ENCODE measurements around the gene CACNA1C.

DNA sequence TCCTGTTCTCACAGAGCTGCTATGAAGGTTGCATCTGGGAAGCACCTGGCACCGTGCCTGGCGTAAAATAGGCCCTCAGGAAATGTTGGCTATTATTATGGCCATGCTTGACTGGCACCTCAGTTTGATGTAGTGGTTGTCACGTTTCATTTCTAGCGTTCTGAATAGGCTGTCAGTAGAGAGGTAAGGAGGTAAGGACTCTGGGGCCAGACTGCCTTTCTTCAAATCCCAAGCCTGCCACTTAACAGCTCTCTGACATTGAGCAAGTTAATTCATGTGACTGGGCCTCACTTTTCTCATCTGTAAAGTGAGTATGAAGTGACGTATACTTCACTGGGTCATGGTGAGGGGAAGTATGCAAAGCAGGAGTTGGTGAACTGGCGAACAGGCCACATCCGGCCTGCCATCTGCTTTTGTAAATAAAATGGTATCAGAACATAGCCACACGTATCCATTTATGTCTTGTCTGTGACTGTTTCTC, 196.2 kb downstream of the CACNA1C start:
- no peak for TF ChIP-seq CTCF (IDR thresholded peaks at IDR 0.05)
- TF ChIP-seq EP300 (IDR thresholded peaks at IDR 0.05) = no peak

All from tibial nerve (tissue), 4 donors.